Stomach (tissue), 9 donors: Measurements from ENCODE around the gene FAM3A. TPM values are rescaled to one million over a fixed set of nuclear protein-coding genes. Genes with fewer than 3 reads are reported as not detected.
A peak's percentile ranks its signal among the peaks of the same experiment; 100 is the strongest.

Experiments used
- DNase-seq, 2 donors: peaks; one replicate each; pipeline versions ENCODE4 v3.0.0 to v3.0.0-alpha.2; 2013 to 2019
- H3K27ac ChIP-seq, 5 donors: fragments of 200-600 bp in 4 of 5; sonication (generic) in 4 of 5; one replicate each; pipeline ENCODE4 v1.5.1; 2013 to 2019; ENCODE audit warnings: mild to moderate bottlenecking in 1 of 5, moderate library complexity in 1 of 5
- H3K27me3 ChIP-seq, 3 donors: fragments of 200-600 bp; sonication (generic); one replicate each; pipeline ENCODE4 v1.5.1; 2017 to 2019; ENCODE audit warnings: mixed run types in 1 of 3
- H3K36me3 ChIP-seq, 4 donors: fragments of 200-600 bp; sonication (generic); 1 replicate in 3 of 4; 2 replicates in 1 of 4; pipeline ENCODE4 v1.5.1; 2016 to 2019
- H3K4me1 ChIP-seq, 4 donors: fragments of 200-600 bp; sonication (generic); one replicate each; pipeline ENCODE4 v1.5.1; 2016 to 2019
- H3K4me3 ChIP-seq, 4 donors: fragments of 200-600 bp; sonication (generic) in 3 of 4; one replicate each; pipeline ENCODE4 v1.5.1; 2016 to 2019; ENCODE audit warnings: mild to moderate bottlenecking in 1 of 4
- H3K9me3 ChIP-seq, 4 donors: fragments of 200-600 bp; sonication (generic); one replicate each; pipeline ENCODE4 v1.5.1; 2016 to 2019
- CTCF ChIP-seq, 7 experiments: fragments of 450-650 bp in 4 of 7; fragments of 200-600 bp in 3 of 7; sonication (generic) in 3 of 7; IDR thresholded peaks; one replicate each; pipeline ENCODE4 v1.5.1; 2016 to 2019; ENCODE audit warnings: antibody characterized with exemption in 7 of 7, control low read depth in 2 of 7, mild to moderate bottlenecking in 1 of 7
- EP300 ChIP-seq: sonication (generic); formaldehyde crosslinking; IDR thresholded peaks from one replicate; pipeline ENCODE4 v1.6.1; 2017; ENCODE audit warnings: antibody characterized with exemption
- POLR2A ChIP-seq, 4 donors: fragments of 450-650 bp; IDR thresholded peaks; one replicate each; pipeline ENCODE4 v1.6.1; 2016; ENCODE audit warnings: antibody characterized with exemption in 4 of 4, control low read depth in 2 of 4, mild to moderate bottlenecking in 1 of 4, moderate library complexity in 1 of 4
- POLR2AphosphoS5 ChIP-seq, 3 donors: sonication (generic); formaldehyde crosslinking; IDR thresholded peaks; one replicate each; pipeline ENCODE4 v1.6.1; 2016; ENCODE audit warnings: antibody characterized with exemption in 3 of 3
- WGBS, 5 donors: extraction: QIAGEN DNeasy Blood & Tissue Kit in 3 of 5; methylation state at CpG; one replicate each; pipeline versions ENCODE4 v1.1.5 to v1.1.7; 2013 to 2018; 5-methylcytosine and 5-hydroxymethylcytosine counted together
- intact Hi-C: fragments of 100-400 bp; cut with DNase I; formaldehyde crosslinking; loops from one replicate; pipeline ENCODE4 v1.15.1; 2023; ENCODE audit warnings: low total_unique reads
- polyA plus RNA-seq, 3 donors: library from polyadenylated mRNA; stranded (reverse); fragments of 200-250 nt; gene quantifications; one replicate each; pipeline ENCODE4 v1.2.3, GENCODE V29; 2013
- total RNA-seq, 5 donors: library from RNA; depleted of rRNA; stranded (reverse); fragments of >200 nt; gene quantifications; one replicate each; pipeline versions ENCODE4 v1.1.0 to v1.2.3, GENCODE V29; 2014 to 2016
- donor health status: healthy with polysubstance abuse.
- donor health status: Bipolar disorder and iron deficiency.
- donor health status: healthy.

Gene FAM3A
- total and polyA plus RNA-seq, 8 donors: 21.9 to 61.7 (median 30.0) TPM

- Histone ChIP-seq H3K27me3 (no peaks in the 10 kb centered on the region), H3K9me3 (peaks cover 0 to 13% (median 0%) of the 10 kb centered on the region in 4 donors), H3K4me3 (peak overlapping the region; percentile 57 to 65 (median 64)), H3K36me3 (peaks cover 0 to 3% (median 0%) of the 10 kb centered on the region in 4 donors), H3K27ac (peak overlapping the region in 3 of 5 donors; percentile 89 to 94 (median 91)), H3K4me1 (peaks cover 20 to 80% (median 50%) of the 10 kb centered on the region in 4 donors)
- DNase-seq: peak in 1 of 2 donors; percentile 9
- 93 to 95% (median 94%) methylated on average over 15 to 17 of the region's 17 CpGs for WGBS, 5 donors
- intact Hi-C loops: no loop called here
- TF ChIP-seq EP300: no peak
- TF ChIP-seq POLR2A (IDR thresholded peaks at IDR 0.05): no peak
- TF ChIP-seq POLR2AphosphoS5 (IDR thresholded peaks at IDR 0.05): no peak
- TF ChIP-seq CTCF (IDR thresholded peaks at IDR 0.05): no peak
Measured at GRCh38 chrX:154545673-154546274, 29.7 kb upstream of the FAM3A start.

GRCh38 chrX:154542723-154543424 lies 26.8 kb upstream of the FAM3A start:
- no peak for DNase-seq
- H3K4me1 ChIP-seq: peaks cover 14 to 68% (median 28%) of the 10 kb centered on the region in 4 donors
- peaks cover 0 to 13% (median 0%) of the 10 kb centered on the region in 4 donors for H3K9me3 ChIP-seq
- intact Hi-C loops: no loop called here
- 52 to 61% (median 55%) methylated on average over 4 to 20 of the region's 20 CpGs for WGBS, 5 donors
- H3K36me3 ChIP-seq: peaks cover 0 to 3% (median 0%) of the 10 kb centered on the region in 4 donors
- H3K27me3 ChIP-seq: no peaks in the 10 kb centered on the region
- peak overlapping the region; percentile 34 to 86 (median 84) for H3K27ac ChIP-seq
- TF ChIP-seq POLR2A (IDR thresholded peaks at IDR 0.05): no peak
- no peak for TF ChIP-seq CTCF (IDR thresholded peaks at IDR 0.05)
- TF ChIP-seq EP300: no peak
- no peak for TF ChIP-seq POLR2AphosphoS5 (IDR thresholded peaks at IDR 0.05)
- H3K4me3 ChIP-seq: peak overlapping the region in 1 of 4 donors; percentile 11

GRCh38 chrX:154541896-154542722 lies 26.1 kb upstream of the FAM3A start:
- no peaks in the 10 kb centered on the region for H3K27me3 ChIP-seq
- peaks cover 0 to 3% (median 0%) of the 10 kb centered on the region in 4 donors for H3K36me3 ChIP-seq
- DNase-seq: peak; percentile 72 to 73
- no peak for TF ChIP-seq POLR2A (IDR thresholded peaks at IDR 0.05)
- peak in 1 of 3 donors; percentile 30 for TF ChIP-seq POLR2AphosphoS5 (IDR thresholded peaks at IDR 0.05)
- peak; percentile 17 for TF ChIP-seq EP300
- TF ChIP-seq CTCF (IDR thresholded peaks at IDR 0.05): no peak
- intact Hi-C loops: no loop called here
- 40 to 73% (median 48%) methylated on average over 2 to 12 of the region's 12 CpGs for WGBS, 5 donors
- H3K4me1 ChIP-seq: peaks cover 14 to 68% (median 28%) of the 10 kb centered on the region in 4 donors
- H3K9me3 ChIP-seq: peaks cover 0 to 10% (median 0%) of the 10 kb centered on the region in 4 donors
- peak overlapping the region in 1 of 4 donors; percentile 11 for H3K4me3 ChIP-seq
- H3K27ac ChIP-seq: peak overlapping the region; percentile 34 to 86 (median 84)

- no peak overlapping the region for H3K4me3 ChIP-seq
- peak overlapping the region; percentile 17 to 86 (median 84) for H3K27ac ChIP-seq
Measured at GRCh38 chrX:154541589-154541895, 25.5 kb upstream of the FAM3A start.

More at GRCh38 chrX:154541589-154541895, 25.5 kb upstream of the FAM3A start:
- Histone ChIP-seq H3K4me1 (peaks cover 14 to 68% (median 28%) of the 10 kb centered on the region in 4 donors), H3K9me3 (peaks cover 0 to 8% (median 0%) of the 10 kb centered on the region in 4 donors), H3K27me3 (no peaks in the 10 kb centered on the region), H3K36me3 (peaks cover 0 to 3% (median 0%) of the 10 kb centered on the region in 4 donors)
- TF ChIP-seq POLR2A (IDR thresholded peaks at IDR 0.05): no peak
- TF ChIP-seq EP300: no peak
- TF ChIP-seq POLR2AphosphoS5 (IDR thresholded peaks at IDR 0.05): no peak
- TF ChIP-seq CTCF (IDR thresholded peaks at IDR 0.05): no peak
- 44 to 56% (median 50%) methylated on average over 3 to 5 of the region's 5 CpGs for WGBS, 5 donors
- intact Hi-C loops: no loop called here
- no peak for DNase-seq
